IPS DF 4.7 (cell line): Measurements from ENCODE around the gene ADAMTS17.

Experiments
- DNase-seq: peaks from one replicate; pipeline ENCODE4 v3.0.0-alpha.2; 2013; ENCODE audit warnings: low spot score; ENCODE audit errors: extremely low read depth

Gene ADAMTS17

GRCh38 chr15:100226107-100226506 lies 115.7 kb downstream of the ADAMTS17 start:
- no peak for DNase-seq

DNA sequence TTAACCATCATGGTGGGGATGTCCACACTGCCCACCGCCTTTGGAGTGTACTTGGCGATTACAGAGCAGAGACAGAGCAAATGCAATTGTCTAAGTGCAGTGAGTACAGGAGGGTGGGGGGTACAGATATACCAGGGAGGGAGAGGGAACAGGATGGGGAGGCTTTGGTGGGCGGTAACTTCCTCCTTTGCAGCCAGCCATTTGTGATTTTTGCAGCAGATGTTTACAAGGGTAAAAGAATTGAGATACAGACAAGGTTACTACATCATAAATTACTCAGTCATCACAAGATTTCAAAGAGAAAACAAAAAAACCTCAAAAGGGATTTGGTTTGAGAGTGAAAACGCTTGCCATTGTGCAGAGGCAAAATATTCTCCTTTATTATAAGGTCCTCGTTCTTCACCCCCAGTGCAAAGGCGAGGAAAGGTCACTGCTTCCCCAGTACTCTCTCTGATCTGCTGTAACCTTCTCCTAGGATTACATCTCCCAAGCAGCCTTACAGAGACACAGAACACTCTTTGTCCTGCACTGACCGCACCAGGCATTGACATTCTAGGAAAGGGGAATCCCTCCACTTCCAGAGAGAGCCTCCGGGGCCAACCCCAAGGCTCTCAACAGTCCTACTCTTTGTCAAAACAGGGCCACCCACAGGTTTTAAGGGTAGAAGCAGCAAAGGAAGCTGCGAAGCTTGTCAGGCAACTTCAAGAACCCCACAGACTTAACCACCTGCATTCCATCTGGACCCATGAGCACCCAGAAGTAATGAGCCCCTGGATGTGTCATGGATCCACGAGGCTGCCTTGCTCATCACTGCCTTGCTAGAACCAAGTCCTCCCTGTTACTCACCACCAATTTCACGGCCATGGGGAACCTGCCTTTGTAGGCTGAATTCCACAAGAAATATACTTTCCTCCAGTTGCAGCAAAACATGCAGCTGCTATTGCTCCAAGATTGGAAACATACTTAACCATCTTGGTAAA lies 117.3 kb downstream of the ADAMTS17 start:
- no peak for DNase-seq

- no peak for DNase-seq
Measured at GRCh38 chr15:100222349-100222715, 119.4 kb downstream of the ADAMTS17 start.

DNA sequence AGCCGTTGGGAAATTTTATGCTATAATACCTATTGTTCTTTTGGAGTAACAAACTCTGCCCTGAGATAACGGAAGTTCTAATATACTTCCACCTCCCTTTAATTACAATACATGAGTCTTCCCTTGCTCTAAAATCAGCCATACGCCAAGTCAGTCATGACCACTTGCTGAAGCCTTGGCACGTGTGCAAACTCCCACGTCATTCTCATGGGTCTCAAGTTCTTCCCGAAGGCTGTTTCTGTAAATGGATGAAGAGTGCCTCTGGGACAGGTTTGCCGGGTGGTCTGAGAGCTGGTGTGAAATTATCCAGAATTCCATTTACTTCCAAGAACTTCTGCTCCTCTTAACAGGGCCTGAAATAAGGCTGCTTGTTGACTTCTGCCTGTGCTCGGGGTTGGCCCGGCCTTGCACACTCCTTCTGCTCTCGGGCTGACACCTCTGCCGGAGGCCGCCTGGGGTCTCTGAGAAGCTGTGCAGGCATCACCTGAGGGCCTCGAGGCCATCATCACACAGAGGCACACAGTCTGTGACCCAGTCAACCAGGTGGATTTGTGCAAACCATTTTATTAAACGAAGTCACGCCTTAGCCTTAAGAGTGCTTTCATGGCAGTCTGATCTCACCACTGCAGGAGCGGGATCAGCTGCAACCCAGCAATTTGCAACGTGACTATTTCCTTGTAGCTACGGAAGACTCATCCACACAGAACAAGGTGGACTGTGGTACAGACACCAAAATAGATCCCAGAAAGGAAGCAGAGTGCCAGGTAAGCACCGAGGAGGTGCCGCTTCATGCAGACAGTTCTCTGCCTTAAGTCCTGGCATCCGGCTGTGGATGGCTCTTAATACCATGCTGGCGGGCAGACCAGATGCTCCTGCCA lies 120.1 kb downstream of the ADAMTS17 start:
- no peak for DNase-seq

DNA sequence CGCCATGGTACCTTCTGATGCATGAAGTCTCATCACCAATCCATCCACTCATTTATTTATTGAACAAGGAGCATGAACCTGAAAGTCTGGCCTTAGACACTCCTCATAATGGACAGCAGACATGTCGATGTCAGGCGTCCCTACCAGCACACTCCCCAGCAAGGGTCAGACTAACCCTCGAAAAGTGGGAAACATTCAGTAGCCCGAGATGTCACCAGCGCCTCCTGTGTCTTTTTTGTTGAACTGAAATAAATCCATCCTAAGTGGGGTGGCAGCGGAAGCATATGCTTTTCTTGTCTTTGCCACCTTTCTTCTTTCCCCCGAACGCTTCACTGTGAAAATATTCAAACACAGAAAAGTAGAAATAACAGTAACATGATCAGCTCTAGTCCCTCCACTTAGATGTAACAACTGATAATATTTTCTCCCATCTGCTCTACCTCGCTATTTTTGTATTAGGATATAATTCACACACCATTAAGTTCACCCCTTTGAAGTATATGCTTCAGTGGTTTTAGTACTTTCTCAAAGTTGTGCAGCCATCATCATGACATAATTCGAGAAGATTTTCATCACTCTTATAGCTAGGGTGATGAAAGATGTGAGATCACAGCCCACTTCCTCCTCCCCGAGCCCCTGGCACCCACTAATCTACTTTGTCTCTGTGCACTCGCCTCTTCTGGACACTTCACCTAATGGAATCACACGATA lies 121.6 kb downstream of the ADAMTS17 start:
- DNase-seq: no peak

DNA sequence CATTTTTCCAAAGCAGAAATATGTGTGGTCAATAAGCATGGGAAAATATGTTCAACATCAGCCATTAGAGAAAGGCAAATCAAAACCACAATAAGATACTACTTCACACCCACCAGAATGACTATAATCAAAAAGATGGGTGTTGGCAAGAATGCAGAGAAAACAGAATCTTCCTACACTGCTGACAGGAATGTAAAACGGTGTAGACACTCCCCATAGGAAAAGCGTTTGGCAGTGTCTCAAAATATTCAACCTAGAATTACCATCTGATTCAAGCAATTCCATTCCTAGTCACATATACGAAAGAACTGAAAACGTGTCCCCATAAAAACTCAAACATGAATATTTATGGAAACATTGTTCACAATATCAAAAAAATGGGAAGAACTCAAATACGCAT lies 123.3 kb downstream of the ADAMTS17 start:
- DNase-seq: no peak

DNA sequence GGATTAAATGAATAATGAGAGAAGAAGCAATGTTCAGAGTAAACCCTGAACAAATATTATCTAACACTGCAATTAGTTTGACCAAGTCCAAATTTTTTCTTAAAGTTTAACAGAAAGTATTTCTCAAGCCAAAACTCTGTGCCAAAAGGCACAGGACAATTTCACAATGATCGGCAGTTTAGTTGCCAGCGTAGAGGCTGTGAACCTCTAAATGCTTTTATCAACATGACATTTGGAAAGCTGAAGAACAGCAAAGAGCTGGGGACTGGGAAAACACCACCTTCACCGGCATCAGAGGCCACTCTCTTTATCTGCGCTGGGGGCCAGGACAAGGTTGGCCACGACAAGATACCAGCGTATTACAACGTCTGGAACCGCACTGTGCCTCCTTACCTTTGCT lies 125.6 kb downstream of the ADAMTS17 start:
- DNase-seq: no peak

GRCh38 chr15:100215843-100216169 lies 126.0 kb downstream of the ADAMTS17 start:
- DNase-seq: no peak

- no peak for DNase-seq
Measured at GRCh38 chr15:100215031-100215842, 126.5 kb downstream of the ADAMTS17 start.

DNA sequence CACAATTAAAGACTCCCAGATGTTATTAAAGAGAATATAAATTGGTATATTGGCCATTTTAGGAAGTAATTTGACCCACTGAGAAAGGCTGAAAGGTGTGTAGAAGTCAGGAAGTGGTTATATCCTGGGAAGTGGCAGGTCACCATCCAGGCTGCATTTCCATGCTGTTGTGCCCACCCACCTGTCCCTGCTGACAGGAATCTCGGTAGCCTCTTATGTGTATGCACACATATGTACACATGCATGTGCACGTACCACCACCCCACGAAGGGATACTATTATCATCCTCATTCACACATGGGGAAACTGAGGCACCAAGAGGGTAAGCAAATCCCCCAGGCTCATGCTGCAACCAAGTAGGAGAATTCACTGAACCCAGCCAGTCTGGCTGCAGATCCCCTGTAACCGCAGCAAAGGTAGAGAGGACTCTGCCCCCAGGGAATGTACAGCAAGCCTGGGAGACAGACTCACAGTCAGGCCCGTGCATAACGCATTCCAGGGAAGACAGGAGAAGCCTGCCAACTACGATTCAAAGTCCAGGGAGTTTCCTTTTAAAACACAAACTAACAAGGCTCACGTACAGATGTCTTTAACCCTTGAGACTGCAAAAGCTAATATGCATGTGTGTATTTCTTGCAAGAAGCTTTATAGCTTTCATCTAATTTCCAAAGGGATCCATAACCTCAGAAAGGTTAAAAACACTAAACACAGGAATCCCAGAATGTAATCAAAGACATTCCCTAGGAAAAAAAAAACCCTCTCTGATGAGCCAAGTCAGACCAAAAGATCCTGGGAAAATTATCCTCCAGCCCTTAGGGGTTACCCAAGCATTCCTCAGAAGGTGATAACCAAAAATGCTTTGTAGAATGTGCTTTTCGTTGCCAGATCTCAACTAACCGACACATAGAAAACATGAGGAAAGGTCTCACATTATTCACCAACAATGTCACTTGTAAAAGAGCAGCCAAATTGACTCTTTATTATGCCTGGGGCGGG lies 129.6 kb downstream of the ADAMTS17 start:
- no peak for DNase-seq

DNA sequence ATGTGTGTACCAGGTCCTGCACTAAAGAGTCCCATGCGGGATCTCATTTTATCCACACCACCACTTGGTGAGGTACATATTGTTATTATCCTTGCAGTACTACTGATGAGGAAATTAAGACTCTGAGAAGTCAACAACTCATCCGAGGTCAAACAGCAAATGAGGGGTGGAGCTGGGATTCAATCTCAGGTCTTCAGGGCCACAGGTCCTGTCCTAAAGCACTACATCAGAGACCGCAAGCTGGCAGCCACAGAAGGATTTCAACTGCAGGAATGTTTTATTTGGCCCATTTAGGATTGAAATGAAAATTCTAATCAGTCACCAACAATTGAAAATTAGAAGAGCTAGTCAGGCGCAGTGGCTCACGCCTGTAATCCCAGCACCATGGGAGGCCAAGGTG lies 131.4 kb downstream of the ADAMTS17 start:
- no peak for DNase-seq

GRCh38 chr15:100208921-100209603 lies 132.7 kb downstream of the ADAMTS17 start:
- DNase-seq: no peak

DNA sequence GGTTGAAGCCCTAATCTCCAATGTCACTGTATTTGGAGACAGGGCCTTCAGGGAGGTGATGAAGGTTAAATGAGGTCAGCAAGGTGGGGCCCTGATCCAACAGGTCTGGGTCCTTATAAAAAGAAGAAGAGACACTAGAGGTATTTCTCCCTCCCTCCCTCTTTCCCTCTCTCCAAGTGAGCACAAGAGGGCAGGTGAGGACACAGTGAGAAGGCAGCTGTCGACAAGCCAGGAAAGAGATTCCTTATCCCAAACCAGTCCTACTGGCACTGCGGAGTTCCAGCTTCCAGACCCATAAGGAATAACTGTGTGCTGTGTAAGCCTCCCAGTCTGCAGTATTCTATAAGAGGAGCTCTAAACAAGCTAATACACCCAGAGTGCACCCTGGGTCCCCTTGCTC lies 134.7 kb downstream of the ADAMTS17 start:
- no peak for DNase-seq

- DNase-seq: no peak
Measured at GRCh38 chr15:100206643-100207042, 135.1 kb downstream of the ADAMTS17 start.

DNA sequence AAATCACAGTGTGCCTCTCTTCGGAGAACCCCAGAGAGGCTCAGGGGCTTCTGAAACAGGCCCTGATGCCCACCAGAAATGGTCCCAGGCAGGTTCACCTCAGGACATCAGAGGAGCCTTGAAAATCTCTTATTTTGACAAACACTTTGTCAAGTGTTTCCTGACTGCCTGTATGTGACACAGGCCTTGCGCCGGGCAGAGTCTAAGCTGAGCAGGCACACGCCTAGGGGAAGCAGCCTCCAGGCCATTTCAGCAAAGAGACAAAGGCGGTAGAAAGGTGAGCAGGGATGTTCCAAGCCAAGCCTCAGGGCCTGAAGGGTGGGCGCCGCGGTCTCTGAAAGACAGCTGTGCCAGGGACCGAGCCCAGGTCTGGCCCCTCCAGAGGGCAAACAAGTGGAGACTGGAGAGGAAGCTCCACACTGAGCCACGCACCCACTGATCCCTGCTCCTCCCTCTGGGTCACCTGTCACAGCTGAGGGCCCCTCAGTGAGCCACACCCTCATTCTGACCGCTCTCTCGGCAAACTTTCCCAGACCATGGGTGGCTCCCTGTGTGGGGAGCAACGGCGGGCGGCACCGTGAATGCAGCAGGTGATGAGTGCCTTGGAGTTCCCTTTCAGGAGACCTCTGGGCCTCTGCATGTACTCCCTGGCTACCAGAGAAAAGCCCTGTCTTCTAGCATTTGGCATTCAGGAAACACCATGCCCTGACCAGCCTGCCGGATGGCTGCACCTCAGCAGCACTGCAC lies 136.1 kb downstream of the ADAMTS17 start:
- no peak for DNase-seq

DNA sequence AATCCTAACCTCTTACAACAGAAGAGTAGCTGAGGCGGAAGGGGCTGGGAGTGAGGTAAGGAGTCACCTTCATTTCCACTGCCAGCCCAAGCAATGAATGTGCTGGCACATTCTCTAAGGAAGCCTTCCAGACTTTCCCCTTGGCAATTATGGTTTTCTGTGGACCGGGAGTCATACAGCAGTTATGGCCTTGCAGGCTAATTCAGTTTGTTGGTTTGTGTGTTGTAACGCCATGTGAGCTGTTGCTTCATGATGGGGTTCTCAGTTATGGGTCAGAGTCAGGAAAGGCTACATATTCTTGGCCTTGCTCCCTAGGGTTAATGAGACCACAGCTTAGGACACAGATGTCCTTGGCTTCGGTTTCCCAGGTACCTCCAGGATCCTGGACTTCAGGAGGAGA lies 137.0 kb downstream of the ADAMTS17 start:
- no peak for DNase-seq

- DNase-seq: no peak
Measured at GRCh38 chr15:100204211-100204610, 137.6 kb downstream of the ADAMTS17 start.

- no peak for DNase-seq
Measured at GRCh38 chr15:100202309-100202960, 139.3 kb downstream of the ADAMTS17 start.
